Cardiac septum (tissue), 1 donor: Measurements from ENCODE around the gene APOBR. TPM values are rescaled to one million over a fixed set of nuclear protein-coding genes. Genes with fewer than 3 reads are reported as not detected.
"Not testable (repeated sequence)": the region's sequence is repeated elsewhere in the genome, so short reads cannot be mapped to it uniquely, and the experiment has no call there.

Source experiments
- DNase-seq: peaks from one replicate; pipeline ENCODE4 v3.0.0-alpha.2; 2020; ENCODE audit warnings: low spot score
- intact Hi-C: fragments of 100-400 bp; cut with DNase I; formaldehyde crosslinking; loops from one replicate; pipeline ENCODE4 v1.14.0; 2022
- total RNA-seq: library from RNA; stranded (reverse); fragmentation: NEBNext Ultra II Directional; extraction: Animal tissue kit (Norgen Biotek cat#: 25700); gene quantifications from one replicate; pipeline ENCODE4 v1.2.1, GENCODE V29; 2021
- donor health status: DM: no; HTN: no; CAD: no.

APOBR gene
- total RNA-seq, 1 donor from 2014 or later, result 0.51 TPM

DNA sequence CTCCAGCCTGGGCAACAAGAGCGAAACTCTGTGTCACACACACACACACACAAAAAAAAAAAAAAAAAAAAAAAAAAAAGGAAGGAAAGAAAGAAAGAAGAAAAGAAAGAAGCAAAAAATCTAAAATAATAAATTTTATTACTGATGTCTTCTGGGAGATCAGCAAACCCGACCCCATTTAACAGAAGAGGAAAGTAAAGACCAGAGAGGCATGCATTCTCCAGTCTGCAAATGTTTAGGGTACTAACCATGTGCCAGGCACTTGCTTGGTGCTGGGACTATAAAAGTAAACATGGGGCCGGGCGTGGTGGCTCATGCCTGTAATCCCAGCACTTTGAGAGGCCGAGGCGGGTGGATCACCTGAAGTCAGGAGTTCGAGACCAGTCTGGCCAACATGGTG is 51.5 kb downstream of the APOBR start:
- DNase-seq, intact Hi-C loops: not testable (repeated sequence)

DNA sequence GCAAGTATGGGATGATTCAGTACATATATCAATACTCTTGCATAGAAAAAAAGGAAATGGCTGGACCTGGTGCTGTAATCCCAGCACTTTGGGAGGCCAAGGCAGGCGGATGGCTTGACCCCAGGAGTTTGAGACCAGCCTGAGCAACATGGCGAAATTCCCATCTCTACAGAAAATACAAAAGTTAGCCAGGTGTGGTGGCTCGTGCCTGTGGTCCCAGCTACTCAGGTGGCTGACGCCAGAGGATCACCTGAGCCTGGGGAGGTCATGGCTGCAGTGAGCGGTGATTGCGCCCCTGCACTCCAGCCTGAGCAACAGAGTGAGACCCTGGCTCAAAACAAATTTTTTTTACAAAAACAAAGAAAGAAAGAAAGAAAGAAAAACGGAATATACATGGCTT is 52.2 kb downstream of the APOBR start:
- no peak for DNase-seq
- intact Hi-C loops, result no loop called here

- no peak for DNase-seq
- intact Hi-C loops, result no loop called here
These were observed 53.9 kb downstream of the APOBR start for GRCh38 chr16:28548306-28548802.

Other genes with a start within 250 kb of the APOBR start
- 1.9 TPM for gene SBK1, start 202.1 kb upstream of the APOBR start, total RNA-seq
- gene NPIPB6, start 131.1 kb upstream of the APOBR start, total RNA-seq, result not detected
- 33.8 TPM for gene EIF3CL, start 90.8 kb upstream of the APOBR start, total RNA-seq
- not detected for gene NPIPB7, start 22.3 kb upstream of the APOBR start, total RNA-seq
- gene CLN3, start 2.6 kb upstream of the APOBR start, total RNA-seq, result 9.1 TPM
- gene IL27, start 12.2 kb downstream of the APOBR start, total RNA-seq, result not detected
- gene NUPR1, start 44.3 kb downstream of the APOBR start, total RNA-seq, result 50.2 TPM
- gene SGF29, start 59.3 kb downstream of the APOBR start, total RNA-seq, result 14.0 TPM
- gene SULT1A2, start 102.4 kb downstream of the APOBR start, total RNA-seq, result 0.73 TPM
- 23.2 TPM for gene SULT1A1, start 115.4 kb downstream of the APOBR start, total RNA-seq
- gene NPIPB8, start 143.4 kb downstream of the APOBR start, total RNA-seq, result 0.59 TPM
- 403 TPM for gene EIF3C, start 216.8 kb downstream of the APOBR start, total RNA-seq